Measurements from ENCODE around the gene MYH7B. TPM values are rescaled to one million over a fixed set of nuclear protein-coding genes. Genes with fewer than 3 reads are reported as not detected.
A peak's percentile ranks its signal among the peaks of the same experiment; 100 is the strongest.

Gene MYH7B
- total RNA-seq, 1 donor from 2014 or later = 1.2 TPM

DNA sequence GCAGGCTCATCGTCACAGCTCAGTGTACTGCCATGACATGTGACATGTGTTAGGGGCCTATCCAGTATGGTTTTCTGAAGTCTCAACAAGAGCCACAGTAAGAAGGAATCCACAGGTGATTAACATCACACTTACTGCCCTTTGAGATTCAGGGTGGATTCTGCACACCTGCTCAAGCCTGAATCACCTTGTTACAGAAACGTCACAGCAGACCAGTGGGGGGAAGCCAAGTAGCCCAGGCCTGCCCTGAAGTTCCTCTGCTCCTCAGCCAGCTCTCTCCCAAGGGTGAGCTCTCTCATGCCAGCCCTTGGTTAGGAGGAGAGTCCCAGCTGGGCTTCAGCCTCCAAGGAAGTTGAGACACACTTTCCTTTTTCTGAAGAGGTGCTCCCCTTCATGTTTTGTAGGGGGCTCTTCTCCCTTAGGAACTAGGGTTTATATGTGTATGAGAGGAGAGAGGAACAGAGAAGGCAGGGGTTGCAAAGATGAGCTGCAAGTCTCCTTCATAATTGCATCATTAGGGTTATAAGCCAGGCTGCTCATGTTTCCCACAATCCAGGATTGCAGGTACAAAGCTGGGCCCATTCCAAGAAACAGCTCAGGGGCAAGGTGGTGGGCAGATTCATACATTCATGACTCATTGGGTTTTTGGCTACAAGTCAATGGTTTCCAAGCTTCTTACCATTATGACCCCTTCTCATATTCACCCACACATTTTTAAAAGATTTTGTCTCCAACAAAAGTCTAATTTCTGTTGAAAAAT lies 11.7 kb upstream of the MYH7B start:
- peaks cover 15% of the 10 kb centered on the region for H3K36me3 Mint-ChIP-seq (ENCODE audit: insufficient read depth)
- TF ChIP-seq CTCF (IDR thresholded peaks at IDR 0.05; ENCODE audit: unreplicated experiment) = no peak
- H3K9me3 Mint-ChIP-seq (ENCODE audit: low read depth) = no peaks in the 10 kb centered on the region
- no peak for DNase-seq (ENCODE audit: low spot score, unreplicated experiment)
- H3K4me1 Mint-ChIP-seq (ENCODE audit: low read depth) = no peaks in the 10 kb centered on the region
- no peak overlapping the region for H3K27ac Mint-ChIP-seq
- no peaks in the 10 kb centered on the region for H3K27me3 Mint-ChIP-seq
- H3K4me3 Mint-ChIP-seq (ENCODE audit: low read depth) = no peak overlapping the region

DNA sequence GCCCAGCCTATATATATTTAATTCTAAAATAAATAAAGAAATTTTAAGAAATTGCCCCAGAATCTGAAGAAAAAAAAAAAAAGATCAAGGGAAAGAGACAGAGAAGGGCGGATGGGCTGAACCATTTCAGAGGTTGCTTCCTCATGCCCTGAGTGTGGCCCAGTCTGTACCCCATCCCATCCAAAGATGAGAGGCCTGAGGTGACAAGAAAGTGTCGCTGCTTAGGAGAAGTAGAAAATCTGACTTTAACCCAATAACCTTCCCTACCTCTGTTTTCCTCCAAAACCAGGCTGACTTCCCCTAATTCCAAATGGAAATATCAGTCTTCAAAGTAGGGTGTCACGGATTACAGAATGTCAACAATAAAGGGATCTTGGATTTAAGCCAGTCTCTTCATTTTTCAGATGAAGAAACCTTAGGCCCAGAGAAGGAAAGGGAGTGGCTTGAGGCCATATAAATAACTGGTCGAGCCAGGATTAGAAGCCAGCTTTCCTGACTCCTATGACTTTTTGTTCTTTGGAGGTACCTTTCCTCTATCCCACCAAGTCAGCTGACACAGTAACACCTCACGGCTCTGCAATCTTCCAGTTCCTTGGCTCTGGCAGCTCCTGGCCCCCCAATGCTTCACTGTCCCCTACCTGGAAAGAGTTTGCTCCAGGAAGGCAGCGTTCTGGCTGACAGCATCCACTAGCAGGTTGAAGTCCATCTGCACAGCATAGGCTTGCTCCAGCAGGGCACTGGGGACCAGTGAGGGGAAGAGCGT lies 10.2 kb upstream of the MYH7B start:
- DNase-seq (ENCODE audit: low spot score, unreplicated experiment) = no peak
- Mint-ChIP-seq H3K27ac (no peak overlapping the region), H3K4me1 (ENCODE audit: low read depth) (no peaks in the 10 kb centered on the region), H3K4me3 (ENCODE audit: low read depth) (no peak overlapping the region), H3K36me3 (ENCODE audit: insufficient read depth) (peaks cover 24% of the 10 kb centered on the region), H3K27me3 (no peaks in the 10 kb centered on the region), H3K9me3 (ENCODE audit: low read depth) (no peaks in the 10 kb centered on the region)
- no peak for TF ChIP-seq CTCF (IDR thresholded peaks at IDR 0.05; ENCODE audit: unreplicated experiment)

- DNase-seq (ENCODE audit: low spot score, unreplicated experiment) = no peak
- H3K27me3 Mint-ChIP-seq = no peaks in the 10 kb centered on the region
- no peaks in the 10 kb centered on the region for H3K9me3 Mint-ChIP-seq (ENCODE audit: low read depth)
- H3K36me3 Mint-ChIP-seq (ENCODE audit: insufficient read depth) = peaks cover 21% of the 10 kb centered on the region
- H3K4me3 Mint-ChIP-seq (ENCODE audit: low read depth) = no peak overlapping the region
- peak overlapping the region; percentile 7 for H3K27ac Mint-ChIP-seq
- TF ChIP-seq CTCF (IDR thresholded peaks at IDR 0.05; ENCODE audit: unreplicated experiment) = no peak
- no peaks in the 10 kb centered on the region for H3K4me1 Mint-ChIP-seq (ENCODE audit: low read depth)
These were observed 9.0 kb upstream of the MYH7B start for GRCh38 chr20:34946661-34947060.

DNA sequence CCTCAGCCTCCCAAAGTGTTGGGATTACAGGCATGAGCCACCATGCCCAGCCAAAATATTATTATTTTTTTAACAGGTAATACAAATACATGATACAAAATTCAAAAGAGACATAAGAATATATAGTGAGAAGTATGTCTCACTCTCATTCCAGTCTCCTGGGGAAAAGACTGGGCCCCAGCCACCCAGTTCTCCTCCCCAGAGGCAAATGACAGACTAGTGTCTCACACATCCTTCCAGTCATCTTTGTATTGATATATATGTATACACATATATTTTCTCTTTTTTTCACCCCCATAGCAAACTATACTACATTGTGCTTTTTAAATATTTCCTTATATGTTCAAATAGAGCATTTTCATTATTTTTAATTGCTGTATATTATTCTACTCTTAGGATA lies 8.3 kb upstream of the MYH7B start:
- no peak overlapping the region for H3K4me3 Mint-ChIP-seq (ENCODE audit: low read depth)
- no peak overlapping the region for H3K27ac Mint-ChIP-seq
- no peak for TF ChIP-seq CTCF (IDR thresholded peaks at IDR 0.05; ENCODE audit: unreplicated experiment)
- H3K4me1 Mint-ChIP-seq (ENCODE audit: low read depth) = no peaks in the 10 kb centered on the region
- no peaks in the 10 kb centered on the region for H3K27me3 Mint-ChIP-seq
- DNase-seq (ENCODE audit: low spot score, unreplicated experiment) = no peak
- H3K36me3 Mint-ChIP-seq (ENCODE audit: insufficient read depth) = peaks cover 21% of the 10 kb centered on the region
- H3K9me3 Mint-ChIP-seq (ENCODE audit: low read depth) = no peaks in the 10 kb centered on the region

- H3K4me3 Mint-ChIP-seq (ENCODE audit: low read depth) = no peak overlapping the region
- TF ChIP-seq CTCF (IDR thresholded peaks at IDR 0.05; ENCODE audit: unreplicated experiment) = no peak
- H3K36me3 Mint-ChIP-seq (ENCODE audit: insufficient read depth) = peaks cover 19% of the 10 kb centered on the region
- peak overlapping the region; percentile 43 for H3K27ac Mint-ChIP-seq
- no peaks in the 10 kb centered on the region for H3K4me1 Mint-ChIP-seq (ENCODE audit: low read depth)
- H3K9me3 Mint-ChIP-seq (ENCODE audit: low read depth) = no peaks in the 10 kb centered on the region
- no peak for DNase-seq (ENCODE audit: low spot score, unreplicated experiment)
- H3K27me3 Mint-ChIP-seq = no peaks in the 10 kb centered on the region
These were observed 7.6 kb upstream of the MYH7B start for GRCh38 chr20:34948030-34948429.
